Prostate gland (tissue), 2 donors: ENCODE data around the gene FAM83F. TPM values are rescaled to one million over a fixed set of nuclear protein-coding genes. Genes with fewer than 3 reads are reported as not detected.
A peak's percentile ranks its signal among the peaks of the same experiment; 100 is the strongest.
"Not testable (repeated sequence)": the region's sequence is repeated elsewhere in the genome, so short reads cannot be mapped to it uniquely, and the experiment has no call there.

Experiments
- DNase-seq: peaks from one replicate; pipeline ENCODE4 v3.0.0-alpha.2; 2019; ENCODE audit warnings: low spot score
- H3K27ac ChIP-seq, 2 donors: fragments of 200-600 bp; sonication (generic); 2 replicates each; pipeline ENCODE4 v1.5.1; 2017 to 2019
- H3K27me3 ChIP-seq: fragments of 200-600 bp; sonication (generic); replicated peaks from 2 replicates; pipeline ENCODE4 v1.5.1; 2019; ENCODE audit not compliant: insufficient read depth
- H3K36me3 ChIP-seq, 2 donors: fragments of 200-600 bp; sonication (generic); 1 replicate in 1 of 2; 2 replicates in 1 of 2; pipeline versions ENCODE4 v1.5.1 to v1.8.1; 2017 to 2019
- H3K4me1 ChIP-seq: fragments of 200-600 bp; sonication (generic); replicated peaks from 2 replicates; pipeline ENCODE4 v1.5.1; 2019
- H3K4me3 ChIP-seq, 2 donors: fragments of 200-600 bp; sonication (generic); 2 replicates each; pipeline ENCODE4 v1.5.1; 2017 to 2019
- H3K9me3 ChIP-seq: fragments of 200-600 bp; sonication (generic); 2 replicates; pipeline ENCODE4 v1.5.1; 2017
- CTCF ChIP-seq, 4 experiments: fragments of 200-600 bp in 2 of 4; fragments of 450-650 bp in 2 of 4; sonication (generic) in 2 of 4; IDR thresholded peaks; 1 replicate in 3 of 4; 2 replicates in 1 of 4; pipeline ENCODE4 v1.5.1; 2016 to 2019; ENCODE audit warnings: antibody characterized with exemption in 4 of 4, mild to moderate bottlenecking in 2 of 4, moderate library complexity in 2 of 4
- POLR2A ChIP-seq: fragments of 450-650 bp; IDR thresholded peaks from one replicate; pipeline ENCODE4 v1.6.1; 2016; ENCODE audit warnings: antibody characterized with exemption, mild to moderate bottlenecking
- POLR2AphosphoS5 ChIP-seq: sonication (generic); formaldehyde crosslinking; IDR thresholded peaks from one replicate; pipeline ENCODE4 v1.6.1; 2017; ENCODE audit warnings: antibody characterized with exemption
- WGBS: methylation state at CpG from one replicate; pipeline ENCODE4 v1.1.5; 2018; 5-methylcytosine and 5-hydroxymethylcytosine counted together
- intact Hi-C: fragments of 100-400 bp; cut with DNase I; formaldehyde crosslinking; loops from one replicate; pipeline ENCODE4 v1.14.2; 2022
- total RNA-seq, 2 donors: library from RNA; depleted of rRNA; stranded (reverse); fragments of >200 nt; gene quantifications; one replicate each; pipeline ENCODE4 v1.1.0, GENCODE V29; 2016

The FAM83F gene
- total RNA-seq, 2 donors from 2014 or later = 26.2 to 28.6 TPM

DNA sequence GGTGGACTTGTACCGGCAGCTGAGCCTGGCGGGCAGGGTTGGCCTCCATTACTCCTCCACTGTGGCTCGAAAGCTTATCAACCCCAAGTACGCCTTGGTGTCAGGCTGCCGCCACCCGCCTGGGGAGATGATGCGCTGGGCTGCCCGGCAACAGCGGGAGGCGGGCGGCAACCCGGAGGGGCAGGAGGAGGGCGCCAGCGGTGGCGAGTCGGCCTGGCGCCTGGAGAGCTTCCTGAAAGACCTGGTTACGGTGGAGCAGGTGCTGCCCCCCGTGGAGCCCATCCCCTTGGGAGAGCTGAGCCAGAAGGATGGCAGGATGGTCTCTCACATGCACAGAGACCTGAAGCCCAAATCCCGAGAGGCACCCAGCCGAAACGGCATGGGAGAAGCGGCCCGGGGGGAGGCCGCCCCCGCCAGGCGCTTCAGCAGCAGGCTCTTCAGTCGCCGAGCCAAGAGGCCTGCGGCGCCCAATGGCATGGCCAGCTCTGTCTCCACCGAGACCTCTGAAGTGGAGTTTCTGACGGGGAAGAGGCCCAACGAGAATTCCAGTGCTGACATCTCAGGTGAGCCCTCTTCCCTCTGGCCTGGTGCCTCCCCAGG lies 26.7 kb downstream of the FAM83F start:
- intact Hi-C loops = loop anchor here (5.0 kb wide), 3 partner anchors 399 to 484 kb away; no protein-coding TSS in a partner anchor
- WGBS = 89% methylated on average over 23 of the region's 34 CpGs
- Histone ChIP-seq H3K27ac (peak overlapping the region; percentile 67), H3K4me3 (no peak overlapping the region), H3K9me3 (no peaks in the 10 kb centered on the region), H3K27me3 (no peaks in the 10 kb centered on the region), H3K4me1 (peaks cover 17% of the 10 kb centered on the region), H3K36me3 (peaks cover 0 to 4% of the 10 kb centered on the region in 2 donors)
- no peak for DNase-seq
- TF ChIP-seq CTCF (IDR thresholded peaks at IDR 0.05) = no peak
- TF ChIP-seq POLR2A = no peak
- no peak for TF ChIP-seq POLR2AphosphoS5

DNA sequence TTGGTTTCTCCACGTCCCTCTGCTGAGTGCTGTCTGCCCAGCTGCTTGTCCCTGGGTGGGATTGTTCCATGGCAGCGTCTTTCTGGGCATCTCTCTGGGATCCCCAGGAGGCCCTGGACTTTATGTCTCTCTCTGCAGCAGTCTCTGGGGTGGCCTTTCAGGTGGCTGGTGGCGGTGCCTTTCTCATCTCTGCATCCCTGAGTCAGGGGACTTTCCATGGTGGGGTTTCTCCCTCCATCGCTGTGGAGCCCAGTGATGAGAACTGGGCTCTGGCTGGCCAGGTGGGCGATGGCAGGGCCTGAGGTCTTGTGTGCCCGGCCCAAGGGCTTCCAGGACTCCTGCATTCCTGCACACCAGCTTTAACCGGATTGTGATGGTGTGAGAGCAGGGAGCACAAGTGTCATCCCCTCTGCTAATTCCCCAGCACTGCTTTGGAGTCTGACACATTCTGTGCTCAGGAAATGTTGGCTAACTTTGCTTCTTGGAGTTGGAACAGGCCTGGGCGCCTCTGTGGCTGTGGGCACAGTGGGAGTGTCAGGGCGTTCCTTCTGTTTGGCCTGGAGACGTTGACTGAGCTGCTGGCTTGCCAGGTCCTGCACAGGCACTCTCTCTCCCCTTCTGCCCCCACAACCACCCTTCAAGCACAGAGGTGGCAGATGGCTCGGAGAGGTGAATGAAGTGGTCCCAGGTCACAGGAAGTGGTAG lies 27.9 kb downstream of the FAM83F start:
- peak; percentile 92 for DNase-seq
- TF ChIP-seq POLR2A (peak; percentile 28), CTCF (IDR thresholded peaks at IDR 0.05) (no peak), POLR2AphosphoS5 (peak; percentile 83)
- WGBS = 55% methylated on average over 11 of the region's 11 CpGs
- H3K27ac ChIP-seq = peak overlapping the region; percentile 67
- H3K9me3 ChIP-seq = no peaks in the 10 kb centered on the region
- intact Hi-C loops = loop anchor here (5.0 kb wide), 3 partner anchors 400 to 485 kb away; no protein-coding TSS in a partner anchor
- H3K4me3 ChIP-seq = no peak overlapping the region
- H3K27me3 ChIP-seq = no peaks in the 10 kb centered on the region
- peaks cover 0 to 4% of the 10 kb centered on the region in 2 donors for H3K36me3 ChIP-seq
- H3K4me1 ChIP-seq = peaks cover 17% of the 10 kb centered on the region

GRCh38 chr22:40023341-40023841 lies 28.6 kb downstream of the FAM83F start:
- H3K36me3 ChIP-seq = peaks cover 0 to 4% of the 10 kb centered on the region in 2 donors
- H3K4me3 ChIP-seq = no peak overlapping the region
- DNase-seq = no peak
- H3K9me3 ChIP-seq = no peaks in the 10 kb centered on the region
- intact Hi-C loops = loop anchor here (5.0 kb wide), 3 partner anchors 401 to 486 kb away; no protein-coding TSS in a partner anchor
- no peaks in the 10 kb centered on the region for H3K27me3 ChIP-seq
- peaks cover 22% of the 10 kb centered on the region for H3K4me1 ChIP-seq
- TF ChIP-seq POLR2AphosphoS5 = no peak
- no peak for TF ChIP-seq POLR2A
- TF ChIP-seq CTCF (IDR thresholded peaks at IDR 0.05) = no peak
- WGBS = 52% methylated on average over 16 of the region's 16 CpGs
- H3K27ac ChIP-seq = peak overlapping the region; percentile 67

DNA sequence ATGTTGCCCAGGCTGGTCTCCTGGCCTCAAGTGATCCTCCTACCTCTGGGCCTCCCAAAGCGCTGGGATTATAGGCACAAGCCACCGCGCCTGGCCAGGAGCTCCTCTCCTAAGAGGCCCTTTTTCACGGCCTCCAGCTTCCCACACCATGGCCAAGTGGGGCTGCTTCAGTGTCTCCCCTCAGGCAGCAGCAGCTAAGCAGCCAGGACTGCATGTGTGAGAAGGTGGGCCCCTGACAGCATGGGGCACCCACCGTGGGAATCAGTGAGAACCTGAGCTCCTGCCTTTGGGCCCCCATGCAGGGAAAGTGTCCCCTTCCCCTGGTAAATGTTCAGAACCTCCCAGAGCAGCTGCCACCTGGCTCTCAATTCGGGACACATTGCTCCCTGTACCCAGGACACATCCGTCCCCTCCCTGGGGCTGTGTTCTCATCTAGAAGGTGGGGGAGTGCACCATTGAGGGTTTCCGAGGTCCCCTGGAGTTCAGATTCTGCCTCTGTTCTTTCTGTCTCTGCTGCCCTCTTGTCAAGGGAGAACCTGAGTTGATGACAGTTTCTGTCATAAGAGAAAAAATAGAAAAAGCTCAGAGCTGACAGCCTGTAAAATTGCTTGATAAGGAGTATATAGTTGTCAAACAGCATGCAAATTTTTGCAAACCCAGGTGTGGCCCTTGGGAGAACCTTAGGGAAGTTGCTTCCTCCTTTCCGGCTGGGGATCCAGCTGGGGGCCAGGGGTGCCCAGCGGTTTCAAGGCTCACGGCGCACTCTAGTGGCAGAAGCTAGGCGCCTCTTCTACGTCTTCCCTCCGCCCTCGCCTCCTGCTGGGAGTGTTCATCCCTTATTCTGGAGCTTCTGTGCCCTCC lies 29.7 kb downstream of the FAM83F start:
- 34% methylated on average over 16 of the region's 16 CpGs for WGBS
- intact Hi-C loops = loop anchor here (5.0 kb wide), 4 partner anchors 323 to 487 kb away; partner anchors contain the start of gene ADSL
- H3K27me3 ChIP-seq = no peaks in the 10 kb centered on the region
- TF ChIP-seq CTCF (IDR thresholded peaks at IDR 0.05) = peak; percentile 73 to 91 (median 86)
- peak; percentile 41 for TF ChIP-seq POLR2AphosphoS5
- TF ChIP-seq POLR2A = no peak
- peaks cover 22% of the 10 kb centered on the region for H3K4me1 ChIP-seq
- H3K9me3 ChIP-seq = no peaks in the 10 kb centered on the region
- peaks cover 0 to 4% of the 10 kb centered on the region in 2 donors for H3K36me3 ChIP-seq
- peak; percentile 69 for DNase-seq
- no peak overlapping the region for H3K27ac ChIP-seq
- H3K4me3 ChIP-seq = no peak overlapping the region

- H3K4me1 ChIP-seq = peaks cover 22% of the 10 kb centered on the region
- not testable (repeated sequence) for H3K36me3 ChIP-seq, H3K27ac ChIP-seq, H3K27me3 ChIP-seq, DNase-seq, H3K4me3 ChIP-seq, H3K9me3 ChIP-seq
- intact Hi-C loops = loop anchor here (5.0 kb wide), 1 partner anchor 322 kb away; the partner anchor contains the start of gene ADSL
- WGBS = 41% methylated on average over 5 of the region's 5 CpGs
These were observed 30.3 kb downstream of the FAM83F start for GRCh38 chr22:40025062-40025379.
